Glutamatergic neuron (in vitro differentiated cells): Measurements from ENCODE around the gene RPL32. TPM values are rescaled to one million over a fixed set of nuclear protein-coding genes. Genes with fewer than 3 reads are reported as not detected.
A peak's percentile ranks its signal among the peaks of the same experiment; 100 is the strongest.
"Not testable (repeated sequence)": the region's sequence is repeated elsewhere in the genome, so short reads cannot be mapped to it uniquely, and the experiment has no call there.

Experiments used
- DNase-seq: peaks from one replicate; pipeline ENCODE4 v3.0.0; 2022
- H3K27ac Mint-ChIP-seq: one replicate; pipeline ENCODE4 v1.8.0; 2020; ENCODE audit warnings: mild to moderate bottlenecking, mixed read lengths, inconsistent platforms; ENCODE audit not compliant: unreplicated experiment
- H3K27me3 Mint-ChIP-seq: one replicate; pipeline ENCODE4 v1.8.0; 2020; ENCODE audit warnings: mild to moderate bottlenecking, moderate library complexity, mixed read lengths, inconsistent platforms; ENCODE audit not compliant: unreplicated experiment
- H3K36me3 Mint-ChIP-seq: one replicate; pipeline ENCODE4 v1.8.0; 2020; ENCODE audit warnings: mild to moderate bottlenecking, mixed read lengths, inconsistent platforms; ENCODE audit not compliant: unreplicated experiment
- H3K4me1 Mint-ChIP-seq: one replicate; pipeline ENCODE4 v1.8.0; 2020; ENCODE audit warnings: mild to moderate bottlenecking, low read depth, mixed read lengths, inconsistent platforms; ENCODE audit not compliant: unreplicated experiment
- H3K4me3 Mint-ChIP-seq: one replicate; pipeline ENCODE4 v1.8.0; 2020; ENCODE audit warnings: mild to moderate bottlenecking, mixed read lengths, inconsistent platforms; ENCODE audit not compliant: unreplicated experiment
- H3K9me3 Mint-ChIP-seq: one replicate; pipeline ENCODE4 v1.8.0; 2020; ENCODE audit warnings: mild to moderate bottlenecking, moderate library complexity, mixed read lengths, inconsistent platforms; ENCODE audit not compliant: unreplicated experiment
- CTCF ChIP-seq: fragments of 200-600 bp; sonication (generic); IDR thresholded peaks from one replicate; pipeline ENCODE4 v1.5.0; 2021; ENCODE audit not compliant: partially characterized antibody, unreplicated experiment
- total RNA-seq: library from RNA; stranded (reverse); fragmentation: NEBNext Ultra II Directional; extraction: Animal tissue kit (Norgen Biotek cat#: 25700); gene quantifications from one replicate; pipeline ENCODE4 v1.2.1, GENCODE V29; 2021; ENCODE audit not compliant: unreplicated experiment

RPL32 gene
- total RNA-seq, 1 donor from 2014 or later: 966 TPM

GRCh38 chr3:12879191-12879815, 37.9 kb upstream of the RPL32 start:
- Mint-ChIP-seq H3K4me1 (peaks cover 3% of the 10 kb centered on the region), H3K27me3 (peaks cover 14% of the 10 kb centered on the region), H3K27ac (no peak overlapping the region), H3K4me3 (no peak overlapping the region), H3K36me3 (peaks cover 5% of the 10 kb centered on the region), H3K9me3 (peaks cover 2% of the 10 kb centered on the region)
- no peak for DNase-seq
- no peak for TF ChIP-seq CTCF

DNA sequence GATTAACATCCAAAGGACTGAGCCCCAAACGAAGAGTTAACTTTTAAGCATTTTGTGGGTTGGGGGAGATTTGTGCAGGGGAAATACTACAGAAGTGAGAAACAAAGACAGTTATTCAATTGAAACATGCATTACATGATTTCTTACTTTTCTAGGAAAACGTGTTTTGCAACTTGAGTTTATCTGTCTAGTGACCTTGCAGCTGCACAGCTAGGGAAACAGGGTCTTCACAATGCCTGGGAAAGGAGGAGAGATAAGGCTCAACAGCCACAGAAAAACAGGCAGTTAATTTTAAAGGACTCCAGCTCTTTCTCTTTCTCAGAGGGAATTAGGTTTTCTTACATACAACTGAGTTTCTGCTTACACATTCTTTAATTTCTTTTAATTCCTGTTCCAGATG, 37.4 kb upstream of the RPL32 start:
- not testable (repeated sequence) for H3K36me3 Mint-ChIP-seq, H3K4me3 Mint-ChIP-seq, H3K9me3 Mint-ChIP-seq, H3K4me1 Mint-ChIP-seq, DNase-seq, H3K27ac Mint-ChIP-seq
- peaks cover 14% of the 10 kb centered on the region for H3K27me3 Mint-ChIP-seq

GRCh38 chr3:12878141-12878574, 36.8 kb upstream of the RPL32 start:
- Mint-ChIP-seq H3K4me3 (no peak overlapping the region), H3K27me3 (peaks cover 14% of the 10 kb centered on the region), H3K9me3 (peaks cover 2% of the 10 kb centered on the region), H3K4me1 (peaks cover 3% of the 10 kb centered on the region), H3K36me3 (peaks cover 5% of the 10 kb centered on the region), H3K27ac (no peak overlapping the region)
- TF ChIP-seq CTCF: no peak
- no peak for DNase-seq

- Mint-ChIP-seq H3K4me1 (peaks cover 3% of the 10 kb centered on the region), H3K27me3 (peaks cover 11% of the 10 kb centered on the region), H3K9me3 (peaks cover 2% of the 10 kb centered on the region), H3K4me3 (no peak overlapping the region), H3K36me3 (peaks cover 1% of the 10 kb centered on the region), H3K27ac (peak overlapping the region; percentile 38)
- no peak for DNase-seq
- TF ChIP-seq CTCF: no peak
Measured at GRCh38 chr3:12877040-12877439, 35.7 kb upstream of the RPL32 start.

DNA sequence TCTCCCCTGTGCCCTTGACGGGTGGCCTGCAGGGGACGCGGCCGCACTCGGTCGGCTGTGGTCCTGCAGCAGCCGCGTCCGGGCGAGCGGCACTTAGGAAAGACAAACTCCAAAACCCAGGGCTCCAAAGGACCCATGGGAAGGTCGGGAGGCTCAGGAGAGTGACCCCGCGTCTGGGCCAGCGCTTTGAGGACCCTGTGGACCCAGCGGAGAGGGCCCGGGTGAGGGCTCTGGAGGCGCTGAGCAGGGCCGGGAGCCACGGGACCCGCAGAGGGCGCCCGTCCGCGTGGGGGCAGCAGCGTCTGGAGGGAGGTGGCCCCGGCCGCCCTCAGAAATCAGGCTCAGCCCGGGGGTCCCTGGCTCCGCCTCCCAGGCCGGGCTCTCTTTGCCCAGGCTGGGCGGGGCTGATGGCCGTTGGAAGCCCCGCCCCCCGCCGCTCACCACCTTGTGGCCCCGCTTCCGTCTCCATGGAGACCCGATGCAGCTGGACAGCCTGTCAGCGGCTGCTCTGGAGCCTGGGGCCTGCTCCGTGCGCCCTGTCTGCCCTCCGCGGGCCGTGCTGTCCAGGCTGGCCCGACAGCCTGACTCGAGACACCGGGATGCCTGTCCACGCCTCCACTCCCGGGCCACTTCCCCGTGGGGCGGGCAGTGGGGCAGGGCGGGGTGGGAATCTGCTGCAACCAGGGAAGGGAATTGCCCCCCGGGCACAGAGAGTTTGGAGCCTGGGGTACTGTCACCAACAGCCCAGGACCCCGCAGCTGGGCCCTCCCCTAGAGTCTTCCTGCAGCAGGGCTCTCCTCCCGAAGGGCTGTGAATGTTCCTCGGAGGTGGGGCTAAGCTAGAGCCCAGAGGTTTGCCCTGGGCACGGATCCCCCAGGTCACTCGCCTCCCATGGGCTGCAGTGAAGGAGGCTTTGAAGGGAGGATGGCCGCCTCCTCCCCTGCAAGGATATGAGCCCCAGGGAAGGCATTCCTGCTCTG, 34.8 kb upstream of the RPL32 start:
- no peaks in the 10 kb centered on the region for H3K9me3 Mint-ChIP-seq
- no peaks in the 10 kb centered on the region for H3K36me3 Mint-ChIP-seq
- no peak overlapping the region for H3K4me3 Mint-ChIP-seq
- peaks cover 9% of the 10 kb centered on the region for H3K27me3 Mint-ChIP-seq
- peak overlapping the region; percentile 25 for H3K27ac Mint-ChIP-seq
- DNase-seq: peak; percentile 87
- TF ChIP-seq CTCF: no peak
- peaks cover 3% of the 10 kb centered on the region for H3K4me1 Mint-ChIP-seq
